K562 (cell line): ENCODE data around the gene B4GALT7. TPM values are rescaled to one million over a fixed set of nuclear protein-coding genes. Genes with fewer than 3 reads are reported as not detected.

ENCODE experiments used
- BHLHE40 ChIP-seq: IDR thresholded peaks from 2 replicates; pipeline ENCODE4 v1.6.1; 2011; ENCODE audit warnings: low read length, improper control_type of control experiment
- CHD7 ChIP-seq: fragments of 200-600 bp; sonication (generic); IDR thresholded peaks from one replicate; pipeline ENCODE4 v1.6.1; 2012; ENCODE audit warnings: mild to moderate bottlenecking, low read depth, low read length, inconsistent platforms
- YY1 ChIP-seq, 3 experiments: IDR thresholded peaks; 2 replicates each; pipeline ENCODE4 v1.6.1; 2011; ENCODE audit warnings: low read length in 2 of 3, mild to moderate bottlenecking in 2 of 3, moderate library complexity in 2 of 3, borderline replicate concordance in 1 of 3, control low read depth in 1 of 3, low read depth in 1 of 3; ENCODE audit not compliant: insufficient read depth in 3 of 3, insufficient replicate concordance in 2 of 3, control insufficient read depth in 1 of 3, insufficient read length in 1 of 3; ENCODE audit errors: extremely low read depth in 1 of 3
- ZNF57 ChIP-seq: fragments of 450-650 bp; formaldehyde crosslinking; IDR thresholded peaks from 2 replicates; pipeline ENCODE4 v1.4.0; 2020; ENCODE audit warnings: mild to moderate bottlenecking, moderate library complexity
- polyA plus RNA-seq, 8 experiments: library from polyadenylated mRNA; depleted of rRNA in 4 of 8; stranded (reverse) in 5 of 8; unstranded in 3 of 8; fragments of >200 nt; fragmentation: Nextera tagmentation in 2 of 8; fragmentation: Illumina TruSeq in 1 of 8; extraction: Ambion mirVana in 2 of 8; extraction: Trizol in 1 of 8; gene quantifications; 2 replicates each; pipeline versions ENCODE4 v1.2.1 to v1.2.3, GENCODE V29; 2011 to 2014; ENCODE audit warnings: inconsistent platforms in 1 of 8, missing spikeins in 1 of 8
- total RNA-seq, 7 experiments: library from RNA; depleted of rRNA in 6 of 7; stranded (reverse); fragments of >200 nt in 6 of 7; fragmentation: Illumina TruSeq in 2 of 7; extraction: Trizol in 2 of 7; gene quantifications; 2 replicates each; pipeline versions ENCODE4 v1.2.1 to v1.2.3, GENCODE V29; 2011 to 2021; ENCODE audit warnings: low replicate concordance in 1 of 7

Gene B4GALT7
- total and polyA plus RNA-seq, 9 of the 15 experiments (the other 6 are each of a cell fraction or from before 2014, with no cell fraction given) = 0.34 to 17.7 (median 9.1) TPM

- TF ChIP-seq ZNF57 (CRISPR knock-in tag) = no peak
- 0 out of 2 replicates have a peak, but pooled peaks have one; percentile 29 for TF ChIP-seq BHLHE40
- TF ChIP-seq CHD7 = no peak
- peak; percentile 97 to 99 (median 99) for TF ChIP-seq YY1 (IDR thresholded peaks at IDR 0.05; ENCODE audit: borderline replicate concordance in 1 of 3, control insufficient read depth in 1 of 3, extremely low read depth in 1 of 3, insufficient read depth in 3 of 3, insufficient read length in 1 of 3, insufficient replicate concordance in 2 of 3, low read depth in 1 of 3, low read length in 2 of 3)
These were observed 45.3 kb upstream of the B4GALT7 start, which contains the start of gene FAM193B (continued) for GRCh38 chr5:177554474-177555111.
